Measurements from ENCODE around the gene CASKIN2. TPM values are rescaled to one million over a fixed set of nuclear protein-coding genes. Genes with fewer than 3 reads are reported as not detected.

Gene CASKIN2
- total RNA-seq, 1 experiment from 2014 or later: 37.0 TPM

GRCh38 chr17:75513641-75514000, 1.7 kb downstream of the CASKIN2 start:
- Histone ChIP-seq H2AK5ac (ENCODE audit: insufficient read length, low read length) (no peak overlapping the region), H3K27me3 (ENCODE audit: insufficient read depth, low read length) (no peaks in the 10 kb centered on the region), H3K23ac (ENCODE audit: insufficient read length, low read depth, low read length) (no peak overlapping the region), H4K20me1 (ENCODE audit: control insufficient read depth, insufficient read depth, insufficient read length) (no peaks in the 10 kb centered on the region), H2AFZ (ENCODE audit: low read length) (no peak overlapping the region), H2BK20ac (ENCODE audit: low read depth, low read length, poor library complexity, severe bottlenecking) (no peak overlapping the region), H3K56ac (ENCODE audit: insufficient read length, low read depth, low read length) (no peak overlapping the region), H3K23me2 (ENCODE audit: insufficient read length, low read depth, low read length, poor library complexity, severe bottlenecking) (peaks cover 8% of the 10 kb centered on the region), H3K79me1 (ENCODE audit: insufficient read depth, low read depth, low read length, poor library complexity, severe bottlenecking) (no peaks in the 10 kb centered on the region), H2BK12ac (ENCODE audit: insufficient read length, low read depth, low read length) (no peak overlapping the region), H3T11ph (ENCODE audit: low read length) (no peak overlapping the region), H3K79me2 (ENCODE audit: insufficient read depth, low read length) (no peaks in the 10 kb centered on the region; the same call in 1 of the 2 replicates), H4K8ac (replicated peaks; ENCODE audit: insufficient read length, low read depth, low read length) (no peak overlapping the region), H2BK15ac (ENCODE audit: low read depth, low read length) (no peak overlapping the region), H3K4me2 (ENCODE audit: insufficient read depth, insufficient read length, low read length) (no peak overlapping the region), H3K4ac (ENCODE audit: low read depth, low read length) (no peak overlapping the region), H3K4me1 (ENCODE audit: insufficient read depth, low read length) (no peaks in the 10 kb centered on the region; the same call in 1 of the 2 replicates), H3K9me3 (ENCODE audit: control insufficient read depth, low read depth, low read length) (no peaks in the 10 kb centered on the region), H3K27ac (ENCODE audit: insufficient read length, low read depth, low read length) (no peak overlapping the region), H2BK120ac (ENCODE audit: low read depth, low read length, poor library complexity, severe bottlenecking) (no peak overlapping the region), H3K18ac (ENCODE audit: insufficient read length, low read depth, low read length) (no peak overlapping the region), H3K9ac (ENCODE audit: extremely low read depth, insufficient read length, low read length) (no peak overlapping the region), H4K91ac (ENCODE audit: insufficient read length, low read depth, low read length) (no peak overlapping the region), H2BK5ac (ENCODE audit: insufficient read length, low read length) (no peak overlapping the region), H3K14ac (ENCODE audit: insufficient read depth, low read length) (no peak overlapping the region), H4K5ac (ENCODE audit: insufficient read length, low read depth, low read length) (no peak overlapping the region)
- Mint-ChIP-seq H3K27me3 (ENCODE audit: low read depth) (no peaks in the 10 kb centered on the region; the same call in 1 of the 2 replicates), H3K36me3 (ENCODE audit: insufficient read depth in 1 of 3, low read depth in 3 of 3) (peaks cover 12 to 43% (median 33%) of the 10 kb centered on the region in 3 experiments; a peak in 6 of 7 replicates), H3K9me3 (no peaks in the 10 kb centered on the region), H3K4me3 (peak overlapping the region; percentile 73 to 86), H3K4me1 (peaks cover 17 to 25% of the 10 kb centered on the region in 2 experiments), H3K27ac (no peak overlapping the region)
- DNase-seq: no peak
- no peak for TF ChIP-seq CTCF (conservative IDR thresholded peaks at IDR 0.05)
- no CpG with 5 or more reads among the region's 17 CpGs for WGBS (ENCODE audit: extremely low coverage, insufficient read length, low lambda C conversion rate)
